Duodenal mucosa (tissue), 2 donors: ENCODE measurements around the gene ARMH3.

Source experiments
- H3K27ac ChIP-seq: one replicate; pipeline ENCODE4 v1.7.0; 2013; ENCODE audit warnings: low read depth, low read length
- H3K27me3 ChIP-seq, 2 donors: one replicate each; pipeline ENCODE4 v1.7.0; 2013; ENCODE audit warnings: low read length in 2 of 2, control low read depth in 1 of 2; ENCODE audit not compliant: insufficient read depth in 2 of 2, control insufficient read depth in 1 of 2
- H3K36me3 ChIP-seq, 2 donors: one replicate each; pipeline ENCODE4 v1.7.0; 2013; ENCODE audit warnings: low read length in 2 of 2, control low read depth in 1 of 2; ENCODE audit not compliant: insufficient read depth in 2 of 2, control insufficient read depth in 1 of 2
- H3K4me1 ChIP-seq, 2 donors: one replicate each; pipeline ENCODE4 v1.7.0; 2013; ENCODE audit warnings: low read length in 2 of 2, control low read depth in 1 of 2; ENCODE audit not compliant: insufficient read depth in 2 of 2, control insufficient read depth in 1 of 2
- H3K4me3 ChIP-seq, 2 donors: one replicate each; pipeline ENCODE4 v1.7.0; 2013; ENCODE audit warnings: low read length in 2 of 2, low read depth in 1 of 2
- H3K9ac ChIP-seq, 2 donors: one replicate each; pipeline ENCODE4 v1.7.0; 2013; ENCODE audit warnings: low read length in 2 of 2, low read depth in 1 of 2
- H3K9me3 ChIP-seq, 2 donors: one replicate each; pipeline ENCODE4 v1.7.0; 2013; ENCODE audit warnings: low read length in 2 of 2, control low read depth in 1 of 2; ENCODE audit not compliant: control insufficient read depth in 1 of 2

ARMH3 gene

GRCh38 chr10:101874252-101874651 is 181.7 kb downstream of the ARMH3 start:
- no peak overlapping the region for H3K4me3 ChIP-seq
- no peaks in the 10 kb centered on the region for H3K4me1 ChIP-seq
- no peak overlapping the region for H3K9ac ChIP-seq

DNA sequence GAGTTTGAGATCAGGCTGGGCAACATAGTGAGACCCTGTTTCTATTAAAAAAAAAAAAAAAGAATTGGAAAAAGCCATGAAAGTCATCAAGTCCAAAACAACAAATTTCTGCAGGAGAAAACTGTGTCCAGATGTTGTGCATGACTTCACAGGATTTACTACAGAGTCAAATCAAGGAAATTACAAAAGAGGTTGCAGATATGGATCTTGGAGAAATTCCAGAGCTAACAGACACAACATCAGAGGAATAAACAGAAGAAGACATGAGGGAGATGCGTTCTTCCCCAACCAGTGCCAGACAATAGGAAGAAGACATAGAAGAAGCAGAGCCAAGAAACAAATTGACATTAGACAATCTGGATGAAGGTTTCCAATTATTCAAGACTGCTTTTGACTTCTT is 188.0 kb downstream of the ARMH3 start:
- H3K9ac ChIP-seq: no peak overlapping the region
- no peaks in the 10 kb centered on the region for H3K9me3 ChIP-seq
- no peaks in the 10 kb centered on the region for H3K27me3 ChIP-seq
- H3K27ac ChIP-seq: no peak overlapping the region
- no peaks in the 10 kb centered on the region for H3K36me3 ChIP-seq
- no peaks in the 10 kb centered on the region for H3K4me1 ChIP-seq
- no peak overlapping the region for H3K4me3 ChIP-seq

More at GRCh38 chr10:101874252-101874651, 181.7 kb downstream of the ARMH3 start:
- no peaks in the 10 kb centered on the region for H3K9me3 ChIP-seq
- no peaks in the 10 kb centered on the region for H3K36me3 ChIP-seq
- H3K27ac ChIP-seq: no peak overlapping the region
- H3K27me3 ChIP-seq: no peaks in the 10 kb centered on the region

DNA sequence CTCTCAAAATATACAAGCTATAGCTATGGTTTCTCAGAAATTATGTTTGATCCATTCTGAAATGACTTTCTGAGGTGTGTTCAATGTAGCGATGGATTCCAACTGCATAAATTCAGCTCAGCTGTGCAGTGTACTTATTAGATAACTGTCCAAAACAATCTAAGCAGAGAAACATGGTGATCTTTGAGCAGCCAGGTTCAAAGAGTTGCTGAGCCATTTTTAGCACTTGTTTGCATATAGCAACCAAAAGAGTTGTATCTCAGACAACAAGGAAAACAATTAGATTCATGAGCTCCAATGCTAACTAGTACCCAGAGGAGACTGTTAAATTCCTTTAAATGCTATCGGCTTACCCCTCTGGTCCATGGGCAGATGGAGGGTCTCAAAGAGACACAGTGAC is 196.4 kb downstream of the ARMH3 start:
- Histone ChIP-seq H3K36me3 (no peaks in the 10 kb centered on the region), H3K9me3 (peaks cover 0 to 3% of the 10 kb centered on the region in 2 donors), H3K4me1 (peaks cover 0 to 6% of the 10 kb centered on the region in 2 donors), H3K4me3 (no peak overlapping the region), H3K27ac (no peak overlapping the region), H3K27me3 (no peaks in the 10 kb centered on the region), H3K9ac (no peak overlapping the region)

DNA sequence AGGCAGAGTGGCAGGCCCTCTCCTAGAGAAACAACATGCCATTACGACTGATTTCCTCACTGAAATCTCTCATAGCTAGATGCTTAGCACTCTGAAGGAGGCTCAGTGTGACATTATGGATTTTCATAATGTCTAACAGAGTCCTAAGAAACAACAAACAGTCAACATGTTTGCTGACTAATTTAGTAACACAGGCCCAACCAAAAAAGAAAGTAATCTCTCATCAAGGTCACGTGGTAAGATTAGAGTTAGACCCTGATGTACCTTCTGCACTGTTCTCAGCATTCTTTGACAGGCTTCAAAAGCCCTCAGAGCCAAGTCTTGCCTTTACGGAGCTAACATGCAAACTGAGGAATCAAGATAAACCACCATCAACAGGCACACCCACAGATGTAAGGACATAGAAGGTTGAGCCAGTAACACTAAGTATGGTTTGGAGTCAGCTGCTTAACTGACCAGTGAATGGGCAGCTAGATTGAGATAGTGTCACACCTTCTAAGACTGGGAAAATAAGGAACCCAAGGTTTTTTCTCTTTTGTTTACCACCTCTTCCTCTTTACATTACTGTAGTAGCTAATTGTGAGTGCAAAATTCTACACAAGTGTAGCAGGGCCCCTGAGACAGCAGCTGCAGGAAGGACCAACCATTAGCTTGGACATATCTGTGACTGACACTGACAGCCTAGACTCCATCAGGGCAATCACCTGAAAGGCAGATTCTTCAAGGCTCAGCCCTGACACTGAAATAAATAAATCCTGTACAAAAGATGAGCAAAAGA is 197.1 kb downstream of the ARMH3 start:
- Histone ChIP-seq H3K9ac (no peak overlapping the region), H3K27me3 (no peaks in the 10 kb centered on the region), H3K36me3 (no peaks in the 10 kb centered on the region), H3K4me3 (no peak overlapping the region), H3K9me3 (peaks cover 0 to 3% of the 10 kb centered on the region in 2 donors), H3K27ac (peak overlapping the region; percentile 5), H3K4me1 (peaks cover 0 to 6% of the 10 kb centered on the region in 2 donors)

DNA sequence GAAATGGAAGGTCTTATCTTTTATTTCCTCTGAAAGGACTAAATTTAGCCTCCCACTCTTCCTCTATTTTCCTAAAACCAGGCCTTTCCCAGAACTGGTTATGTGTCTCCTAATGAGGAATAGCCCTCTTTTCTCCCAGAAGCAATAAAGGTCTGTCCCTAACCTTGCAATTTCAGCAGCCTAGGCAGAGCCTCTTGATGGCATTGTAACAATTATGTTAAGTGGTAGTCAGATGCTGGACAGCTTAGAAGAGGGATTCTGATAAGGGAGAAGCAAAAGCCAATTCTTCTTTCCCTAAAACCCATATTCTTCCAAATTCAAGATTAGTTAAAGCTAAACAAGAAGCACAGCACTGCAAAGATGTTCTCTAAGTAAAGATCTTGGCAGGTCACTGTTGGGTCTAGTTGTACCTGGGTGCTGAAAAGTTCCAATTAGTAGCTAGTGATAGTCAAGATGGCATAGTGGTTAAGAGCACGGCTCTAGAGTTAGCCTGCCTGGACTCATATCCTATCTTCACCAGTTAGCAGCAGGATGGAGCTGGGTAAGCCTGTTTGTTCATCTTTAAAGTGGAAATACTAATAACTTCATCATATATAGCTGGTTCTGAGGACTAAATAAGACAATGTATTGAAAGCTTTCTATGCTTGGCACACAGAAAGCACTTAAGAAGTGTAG is 198.0 kb downstream of the ARMH3 start:
- Histone ChIP-seq H3K27me3 (no peaks in the 10 kb centered on the region), H3K4me1 (peaks cover 0 to 6% of the 10 kb centered on the region in 2 donors), H3K36me3 (no peaks in the 10 kb centered on the region), H3K9ac (no peak overlapping the region), H3K27ac (peak overlapping the region; percentile 5), H3K4me3 (no peak overlapping the region), H3K9me3 (peaks cover 0 to 3% of the 10 kb centered on the region in 2 donors)

DNA sequence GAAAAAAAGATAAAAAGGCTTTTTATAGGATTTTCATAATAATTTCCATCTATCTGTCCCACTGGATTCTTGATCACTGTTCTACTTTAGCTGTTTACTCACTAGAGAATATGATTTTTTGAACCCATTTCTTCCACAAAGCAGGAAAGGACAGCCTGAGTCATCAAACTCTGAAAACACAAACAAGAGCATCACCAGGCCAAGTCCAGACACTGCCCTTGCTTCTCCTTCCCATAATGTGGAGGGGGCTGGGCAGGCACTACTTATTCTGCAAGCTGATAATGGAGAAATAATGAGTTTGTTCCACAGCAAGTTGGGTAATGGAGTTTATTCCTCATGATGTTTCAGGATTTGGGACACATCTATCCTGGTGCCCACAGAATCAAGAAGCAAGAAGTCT is 199.3 kb downstream of the ARMH3 start:
- Histone ChIP-seq H3K36me3 (peaks cover 2% of the 10 kb centered on the region in 2 donors), H3K27ac (no peak overlapping the region), H3K4me3 (no peak overlapping the region), H3K9ac (no peak overlapping the region), H3K9me3 (peaks cover 0 to 3% of the 10 kb centered on the region in 2 donors), H3K27me3 (no peaks in the 10 kb centered on the region), H3K4me1 (peaks cover 0 to 6% of the 10 kb centered on the region in 2 donors)

- H3K4me1 ChIP-seq: no peaks in the 10 kb centered on the region
- H3K27ac ChIP-seq: no peak overlapping the region
- H3K4me3 ChIP-seq: no peak overlapping the region
- peaks cover 11 to 27% of the 10 kb centered on the region in 2 donors for H3K36me3 ChIP-seq
- H3K27me3 ChIP-seq: no peaks in the 10 kb centered on the region
- no peaks in the 10 kb centered on the region for H3K9me3 ChIP-seq
- no peak overlapping the region for H3K9ac ChIP-seq
These were observed 204.4 kb downstream of the ARMH3 start for GRCh38 chr10:101851411-101852116.

- H3K9ac ChIP-seq: no peak overlapping the region
- peaks cover 16 to 31% of the 10 kb centered on the region in 2 donors for H3K36me3 ChIP-seq
- H3K4me1 ChIP-seq: no peaks in the 10 kb centered on the region
- H3K9me3 ChIP-seq: no peaks in the 10 kb centered on the region
- no peak overlapping the region for H3K27ac ChIP-seq
- H3K27me3 ChIP-seq: no peaks in the 10 kb centered on the region
- no peak overlapping the region for H3K4me3 ChIP-seq
These were observed 205.2 kb downstream of the ARMH3 start for GRCh38 chr10:101850749-101851148.

DNA sequence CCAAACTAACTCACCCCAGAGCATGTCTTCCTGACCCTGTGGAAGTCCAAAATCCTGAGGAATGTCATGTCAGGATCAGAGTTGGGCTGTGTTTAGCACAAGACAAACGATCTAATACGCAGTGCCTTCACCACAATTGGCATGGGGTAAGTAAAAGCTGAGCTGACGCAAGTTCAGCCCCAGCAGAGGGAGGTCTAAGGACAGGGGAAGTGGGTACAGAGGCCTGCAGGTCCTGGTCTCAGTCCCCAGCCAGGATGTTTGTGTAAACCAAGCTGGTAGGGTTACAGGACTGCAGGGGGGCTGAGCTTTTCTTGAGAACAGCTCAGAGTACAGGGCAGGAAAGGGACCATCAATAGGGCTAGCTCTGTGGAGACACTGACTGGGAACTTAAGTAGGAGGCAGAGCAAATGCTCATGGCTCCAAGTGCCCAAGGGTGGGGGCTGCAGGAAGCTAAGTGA is 207.1 kb downstream of the ARMH3 start:
- no peak overlapping the region for H3K27ac ChIP-seq
- peaks cover 0 to 4% of the 10 kb centered on the region in 2 donors for H3K4me1 ChIP-seq
- peaks cover 19 to 34% of the 10 kb centered on the region in 2 donors for H3K36me3 ChIP-seq
- no peaks in the 10 kb centered on the region for H3K27me3 ChIP-seq
- H3K9me3 ChIP-seq: no peaks in the 10 kb centered on the region
- no peak overlapping the region for H3K4me3 ChIP-seq
- no peak overlapping the region for H3K9ac ChIP-seq

DNA sequence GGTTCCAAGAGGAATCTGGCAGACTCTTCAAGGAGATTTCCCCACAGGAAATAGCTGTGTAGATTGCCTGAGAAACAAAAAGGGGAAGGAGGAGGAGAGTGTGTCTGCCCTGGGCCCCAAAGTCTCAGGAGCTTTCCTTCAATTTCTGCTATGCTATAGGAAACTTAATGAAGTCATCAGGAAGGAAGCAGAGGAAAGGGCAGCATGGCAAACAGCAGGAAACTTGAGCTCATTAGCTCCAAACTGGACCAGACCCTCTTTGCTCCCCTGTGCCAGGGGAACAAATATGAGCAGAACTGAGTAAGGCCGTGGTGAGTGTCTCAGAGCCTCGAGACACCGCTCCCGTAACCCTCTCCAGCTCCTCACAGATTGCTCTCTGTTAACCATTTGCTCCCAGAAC is 207.6 kb downstream of the ARMH3 start:
- H3K9me3 ChIP-seq: no peaks in the 10 kb centered on the region
- no peak overlapping the region for H3K4me3 ChIP-seq
- peaks cover 0 to 4% of the 10 kb centered on the region in 2 donors for H3K4me1 ChIP-seq
- H3K27ac ChIP-seq: no peak overlapping the region
- H3K27me3 ChIP-seq: no peaks in the 10 kb centered on the region
- no peak overlapping the region for H3K9ac ChIP-seq
- peaks cover 19 to 34% of the 10 kb centered on the region in 2 donors for H3K36me3 ChIP-seq
